Measurements from ENCODE around the gene AGBL5.

The AGBL5 gene

DNA sequence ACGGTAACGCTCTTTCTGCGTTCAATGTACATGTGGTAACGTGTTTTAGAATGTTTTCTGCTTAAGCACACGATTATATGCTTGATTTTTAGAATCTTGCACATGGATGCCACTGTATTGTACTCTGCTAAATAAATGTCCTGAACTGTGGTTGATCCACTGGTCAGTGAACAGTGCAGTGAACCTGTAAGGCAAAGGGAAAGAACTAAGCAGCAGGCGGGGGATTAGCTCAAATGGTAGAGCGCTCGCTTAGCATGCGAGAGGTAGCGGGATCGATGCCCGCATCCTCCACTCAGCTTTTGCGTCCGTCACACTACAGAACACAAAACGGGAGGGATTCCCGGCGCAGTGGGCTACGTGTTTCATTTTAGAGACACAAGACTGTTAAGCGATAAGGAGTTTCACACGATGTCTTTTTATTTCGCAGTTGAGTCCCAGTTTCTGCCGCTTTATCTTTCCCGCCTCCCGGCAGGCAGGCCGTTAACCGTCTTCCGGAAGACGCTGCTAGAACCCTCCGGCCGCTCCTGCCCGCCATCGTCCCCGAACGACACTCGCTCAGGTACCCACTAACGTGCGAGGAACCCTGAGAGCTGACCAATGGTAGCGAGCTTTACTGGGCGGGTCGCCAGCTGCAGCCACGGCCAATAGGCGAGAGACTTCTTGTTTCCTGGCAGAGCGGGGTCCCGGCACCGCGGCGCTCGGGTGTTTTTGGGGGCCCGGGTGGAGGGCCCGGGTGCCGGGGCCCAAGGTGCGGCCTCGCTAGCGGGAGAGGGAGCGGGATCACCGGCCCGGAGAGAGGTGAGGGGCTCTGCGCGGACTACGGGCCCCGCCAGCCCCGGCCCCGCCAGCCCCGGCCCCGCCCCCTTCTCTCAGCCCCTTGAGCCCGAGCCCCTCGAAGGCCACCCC is at the start of gene AGBL5:
Gene AGBL5, plus strand, starts transcription at position 673 of the 906 bp plus-strand sequence. CDS start 1,291 bp downstream, outside the sequence.
- peak; percentile 95 for DNase-seq

GRCh38 chr2:27001950-27002349 is 49.5 kb upstream of the AGBL5 start:
- DNase-seq = no peak

DNA sequence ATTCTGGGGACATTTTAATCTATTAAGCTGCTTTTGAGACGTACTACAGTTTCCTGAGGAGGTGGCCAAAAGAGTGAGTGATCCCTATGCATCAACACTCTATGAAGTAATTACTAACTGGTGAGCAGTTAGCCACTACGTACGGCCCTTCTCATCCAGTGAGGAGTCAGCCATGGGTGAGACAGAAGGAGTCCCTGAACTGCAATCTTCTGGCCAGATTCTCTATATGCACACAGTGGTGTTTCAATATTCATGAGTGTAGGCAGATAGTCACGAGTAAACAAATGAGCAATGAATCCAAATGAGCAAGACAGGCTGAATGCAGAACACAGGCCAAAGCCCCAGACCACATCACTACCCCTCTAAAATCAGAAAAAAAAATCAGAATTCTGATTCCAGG is 48.5 kb upstream of the AGBL5 start:
- DNase-seq = no peak

- DNase-seq = no peak
These were observed 47.6 kb upstream of the AGBL5 start for GRCh38 chr2:27003857-27004256.

- DNase-seq = no peak
These were observed 44.7 kb upstream of the AGBL5 start for GRCh38 chr2:27006602-27007415.

DNA sequence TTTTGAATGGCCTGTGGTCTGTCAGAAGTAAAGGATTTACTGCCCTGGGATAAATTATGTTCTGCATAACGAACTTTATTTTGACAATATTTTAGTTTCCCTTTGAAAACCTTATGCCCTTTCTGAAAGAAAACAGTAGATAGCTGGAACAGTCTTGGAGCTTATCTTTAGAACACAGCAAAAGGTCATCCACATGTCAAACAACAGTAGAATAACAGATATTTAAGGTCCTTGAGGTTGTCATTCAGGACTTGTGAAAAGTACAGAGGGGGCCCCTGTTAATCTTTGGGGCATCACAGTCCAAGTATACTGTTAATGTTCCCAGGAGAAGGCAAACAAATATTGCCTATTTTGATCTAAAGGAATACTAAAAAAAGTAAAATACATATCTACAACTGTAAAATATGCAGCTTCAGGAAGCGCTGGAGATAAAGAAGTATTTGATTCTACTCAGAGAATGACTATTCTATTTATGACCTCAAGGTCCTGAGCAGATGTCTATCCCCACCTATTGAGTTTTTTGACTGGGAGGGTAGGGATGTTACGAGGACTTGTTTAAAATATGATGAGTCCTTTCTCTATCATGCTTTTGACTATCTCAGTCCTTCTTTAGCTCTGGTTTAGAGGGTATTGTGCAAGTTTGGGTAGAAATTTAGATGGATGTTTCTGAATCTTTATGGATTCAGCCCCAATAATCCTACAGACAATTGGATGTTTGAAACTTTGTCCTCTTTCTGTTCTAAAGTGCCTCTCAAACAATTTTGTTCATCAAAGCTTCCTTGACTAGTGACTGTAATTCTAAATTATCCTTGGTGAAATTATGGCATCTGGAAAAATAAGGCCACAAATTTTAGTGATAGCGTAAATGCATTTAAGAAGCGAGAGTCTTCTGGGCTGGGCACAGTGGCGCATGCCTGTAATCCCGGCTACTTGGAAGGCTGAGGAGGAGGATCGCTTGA is 43.8 kb upstream of the AGBL5 start:
- DNase-seq = no peak

GRCh38 chr2:27008678-27009077 is 42.8 kb upstream of the AGBL5 start:
- DNase-seq = no peak

GRCh38 chr2:27009083-27009482 is 42.4 kb upstream of the AGBL5 start:
- no peak for DNase-seq

GRCh38 chr2:27009716-27010115 is 41.8 kb upstream of the AGBL5 start:
- DNase-seq = no peak

DNA sequence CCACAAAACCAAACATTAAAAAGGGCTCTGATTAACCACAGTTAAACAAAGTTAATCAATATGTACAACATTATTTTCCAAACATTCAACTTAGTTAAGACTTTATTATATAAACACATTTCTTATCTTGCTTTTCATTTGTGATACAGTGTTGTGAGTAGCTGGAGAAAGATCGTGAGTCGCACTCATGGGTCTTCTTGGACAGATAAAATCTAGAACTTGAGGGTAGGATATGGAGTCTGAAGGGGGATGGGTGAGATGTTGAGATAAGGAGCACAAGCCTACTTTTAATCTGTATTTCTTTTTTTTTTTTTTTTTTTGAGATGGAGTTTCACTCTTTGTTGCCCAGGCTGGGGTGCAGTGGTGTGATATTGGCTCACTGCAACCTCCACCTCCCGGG is 41.3 kb upstream of the AGBL5 start:
- no peak for DNase-seq

DNA sequence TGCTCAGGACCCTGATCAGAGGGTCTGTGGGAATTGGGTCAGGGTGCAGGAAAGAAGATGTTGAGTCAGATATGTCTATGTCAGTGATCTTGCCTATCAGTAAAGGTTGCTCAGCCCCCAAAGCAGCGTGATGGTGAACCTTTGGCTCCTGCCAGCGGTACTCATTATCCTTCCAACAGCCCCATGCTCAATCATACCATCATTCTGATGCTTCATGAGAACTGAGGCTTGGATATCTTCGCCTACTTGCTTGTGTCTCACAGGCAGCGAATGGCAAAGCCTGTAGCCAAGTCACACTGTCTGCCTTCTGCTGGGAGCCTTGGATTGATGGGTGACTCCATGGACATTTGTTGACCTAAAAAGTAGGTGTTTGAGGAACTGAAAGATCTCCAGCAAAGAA is 37.7 kb upstream of the AGBL5 start:
- DNase-seq = no peak

DNA sequence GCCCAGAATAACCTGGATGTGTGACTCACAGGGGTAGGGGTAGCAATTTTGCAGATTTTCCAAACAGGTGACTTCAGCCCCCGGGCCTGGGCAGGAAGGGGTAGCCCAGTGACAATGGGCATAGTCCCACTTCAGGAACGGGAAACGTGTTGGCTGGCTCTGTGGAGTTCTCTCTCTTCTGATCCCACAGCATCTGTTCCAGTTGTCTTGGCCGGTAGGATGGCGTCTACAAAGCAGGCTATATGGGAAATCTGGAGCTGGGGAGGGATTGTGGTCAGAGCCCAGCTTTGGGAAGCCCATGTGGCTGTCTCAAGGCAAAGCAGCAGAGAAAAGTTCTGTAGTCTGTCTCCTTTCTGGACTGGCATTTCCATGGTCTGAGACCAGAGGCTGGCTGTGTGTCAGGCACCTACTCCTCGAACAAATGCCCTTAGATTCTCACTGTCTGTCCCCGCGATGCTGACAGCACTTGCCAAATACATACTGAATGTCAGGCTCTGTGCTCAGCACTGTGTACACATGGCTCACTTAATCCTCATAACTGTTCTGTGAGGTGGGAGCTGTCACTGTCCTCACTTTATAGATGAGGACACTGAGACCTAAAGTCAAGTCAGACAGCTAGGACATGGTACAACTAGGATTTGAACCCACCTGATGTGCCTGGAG is 36.6 kb upstream of the AGBL5 start:
- no peak for DNase-seq

- DNase-seq = peak; percentile 34
These were observed 34.6 kb upstream of the AGBL5 start for GRCh38 chr2:27016801-27017325.

- no peak for DNase-seq
These were observed 33.3 kb upstream of the AGBL5 start for GRCh38 chr2:27018142-27018541.

GRCh38 chr2:27019459-27019858 is 32.0 kb upstream of the AGBL5 start:
- DNase-seq = no peak

- no peak for DNase-seq
These were observed 31.3 kb upstream of the AGBL5 start for GRCh38 chr2:27019931-27020855.

DNA sequence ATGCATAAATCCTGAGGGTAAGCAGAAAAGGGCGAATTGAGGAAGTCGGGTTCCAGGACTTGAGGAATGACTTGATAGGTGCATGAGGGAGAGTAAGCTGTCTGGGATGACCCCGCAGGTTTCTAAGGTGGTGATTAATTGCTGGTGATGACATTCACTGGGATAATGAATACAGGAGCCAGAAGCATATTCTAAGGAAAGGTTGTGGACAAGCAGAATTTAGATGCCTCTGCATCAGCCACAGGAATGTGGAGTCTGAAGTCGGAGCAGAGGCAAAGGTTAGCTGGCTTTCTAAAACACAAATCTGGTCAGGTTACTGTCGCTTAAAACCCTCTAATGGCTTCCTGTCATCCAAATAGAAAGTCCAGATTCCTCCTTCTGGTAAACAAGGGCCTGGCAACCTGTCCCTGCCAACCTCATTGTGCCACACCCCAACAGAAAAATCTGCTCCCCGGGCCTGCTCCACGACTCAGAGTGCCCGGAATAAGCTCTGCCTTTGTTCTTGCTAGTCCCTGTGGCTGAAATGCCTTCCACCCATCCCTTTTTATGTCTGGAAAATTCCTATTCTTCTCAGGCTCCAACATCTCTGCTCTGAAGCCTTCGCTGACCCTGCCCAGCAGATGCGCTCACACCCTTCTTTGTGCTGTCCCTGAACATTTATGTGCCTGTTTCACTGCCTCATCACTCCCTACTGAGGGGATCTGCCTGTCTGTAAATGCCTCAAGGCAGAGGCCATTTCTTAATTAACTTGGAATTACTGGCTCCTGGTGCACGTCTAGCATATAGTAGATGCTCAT is 30.0 kb upstream of the AGBL5 start:
- DNase-seq = no peak

DNA sequence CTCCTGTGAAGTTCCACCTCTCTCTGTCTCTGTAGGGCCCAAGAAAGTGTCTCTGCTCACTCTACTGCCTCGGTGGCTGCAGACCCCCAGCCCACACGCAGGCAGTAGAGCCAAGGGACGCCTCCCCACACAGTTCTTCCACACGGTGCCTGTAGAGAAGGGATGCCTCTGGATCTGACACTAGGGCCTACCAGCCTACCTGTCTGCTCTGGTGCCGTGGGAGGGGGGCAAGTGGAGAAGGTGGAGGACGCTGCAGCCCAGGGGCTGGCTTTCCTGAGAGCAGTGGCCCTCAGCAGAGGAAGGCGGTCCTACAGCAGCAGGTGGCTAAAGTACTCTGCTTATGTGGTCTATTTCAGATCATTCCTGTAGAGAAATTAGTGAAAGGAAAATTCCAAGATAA is 27.7 kb upstream of the AGBL5 start:
- no peak for DNase-seq

DNA sequence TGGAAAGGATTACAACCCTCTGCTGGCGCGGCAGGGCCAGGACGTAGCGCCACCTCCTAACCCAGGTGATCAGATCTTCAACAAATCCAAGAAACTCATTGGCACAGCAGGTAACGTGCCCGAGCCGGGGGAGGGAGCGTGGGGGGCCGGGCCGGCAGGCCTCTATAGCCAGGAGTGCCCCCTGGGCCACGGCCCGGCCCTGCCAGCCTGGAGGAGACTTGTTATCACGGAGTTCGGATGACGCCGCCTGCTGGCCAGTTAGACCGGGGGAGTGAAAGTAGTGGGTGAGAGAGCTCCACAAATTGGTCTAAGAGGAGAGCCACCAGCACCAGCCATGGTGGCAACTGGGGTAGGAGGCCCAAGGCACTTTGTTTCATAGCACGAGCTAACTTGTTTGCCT is 27.3 kb upstream of the AGBL5 start:
- DNase-seq = no peak

GRCh38 chr2:27024812-27025211 is 26.7 kb upstream of the AGBL5 start:
- DNase-seq = no peak

Measured in activated gamma-delta T cell treated with Interleukin-2 at 50 U/mL for 16 hours (primary cell).